ENCODE data around the gene PTAFR.

- TF ChIP-seq ELF4 (CRISPR knock-in tag; IDR thresholded peaks at IDR 0.05; ENCODE audit: low read depth) (no peak), JUN (CRISPR knock-in tag; IDR thresholded peaks at IDR 0.05) (no peak), ZNF138 (CRISPR knock-in tag; conservative IDR thresholded peaks at IDR 0.05) (no peak), AR (CRISPR knock-in tag; IDR thresholded peaks at IDR 0.05) (no peak), GTF2I (CRISPR knock-in tag; conservative IDR thresholded peaks at IDR 0.05) (no peak), CTCF (IDR thresholded peaks at IDR 0.05) (no peak), ZBTB43 (CRISPR knock-in tag; IDR thresholded peaks at IDR 0.05) (no peak), MXD4 (CRISPR knock-in tag; IDR thresholded peaks at IDR 0.05; ENCODE audit: borderline replicate concordance) (no peak), NR3C1 (CRISPR knock-in tag; conservative IDR thresholded peaks at IDR 0.05; ENCODE audit: low read depth) (no peak), GABPB1 (CRISPR knock-in tag; IDR thresholded peaks at IDR 0.05) (no peak), E2F1 (CRISPR knock-in tag; IDR thresholded peaks at IDR 0.05) (no peak)
Observed at GRCh38 chr1:28135371-28136168, 40.9 kb downstream of the PTAFR start.

Measured in WTC11 (cell line).